Liver (tissue), 3 donors: ENCODE measurements around the gene MORN2.

ENCODE experiments used
- CTCF ChIP-seq: fragments of 150-350 bp; IDR thresholded peaks from 2 replicates; pipeline ENCODE4 v1.5.1; 2017; ENCODE audit warnings: improper control_type of control experiment, low read depth, low read length; ENCODE audit not compliant: missing input control
- JUND ChIP-seq, 2 donors: IDR thresholded peaks; 2 replicates each; pipeline ENCODE4 v1.6.1; 2016; ENCODE audit warnings: antibody characterized with exemption in 2 of 2
- NR2F2 ChIP-seq: IDR thresholded peaks from 2 replicates; pipeline ENCODE4 v1.6.1; 2016; ENCODE audit warnings: antibody characterized with exemption
- SP1 ChIP-seq: IDR thresholded peaks from 2 replicates; pipeline ENCODE4 v1.6.1; 2018; ENCODE audit warnings: antibody characterized with exemption, mild to moderate bottlenecking
- YY1 ChIP-seq: IDR thresholded peaks from 2 replicates; pipeline ENCODE4 v1.6.1; 2016; ENCODE audit warnings: antibody characterized with exemption, mild to moderate bottlenecking
- TF ChIP-seq, protein P1 (sequence below): IDR thresholded peaks from 2 replicates; pipeline ENCODE4 v1.6.1; 2016; ENCODE audit warnings: antibody characterized with exemption
- donor health status: healthy.
- donor health status: healthy.

GRCh38 chr2:38911191-38911590 is 35.4 kb downstream of the MORN2 start:
- TF ChIP-seq CTCF (no peak), SP1 (no peak), NR2F2 (no peak), YY1 (no peak), JUND (IDR thresholded peaks at IDR 0.05) (no peak)
- TF ChIP-seq, protein P1, sequence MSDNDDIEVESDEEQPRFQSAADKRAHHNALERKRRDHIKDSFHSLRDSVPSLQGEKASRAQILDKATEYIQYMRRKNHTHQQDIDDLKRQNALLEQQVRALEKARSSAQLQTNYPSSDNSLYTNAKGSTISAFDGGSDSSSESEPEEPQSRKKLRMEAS = no peak
